GM18858 (cell line): ENCODE data around the gene MEGF8.

Source experiments
- ATAC-seq: cut with Tn5 transposase; IDR thresholded peaks from one replicate; pipeline ENCODE4 v1.9.1; 2021; ENCODE audit not compliant: unreplicated experiment

MEGF8 gene

GRCh38 chr19:42285988-42286348 is 39.5 kb upstream of the MEGF8 start:
- no peak for ATAC-seq

- ATAC-seq, result no peak
Observed at GRCh38 chr19:42286349-42287016, 39.0 kb upstream of the MEGF8 start.

GRCh38 chr19:42287017-42287826 is 38.2 kb upstream of the MEGF8 start:
- no peak for ATAC-seq

GRCh38 chr19:42287827-42288107 is 37.7 kb upstream of the MEGF8 start:
- no peak for ATAC-seq

GRCh38 chr19:42288387-42288786 is 37.0 kb upstream of the MEGF8 start:
- no peak for ATAC-seq

- ATAC-seq, result no peak
Observed at GRCh38 chr19:42288881-42289555, 36.4 kb upstream of the MEGF8 start.

- ATAC-seq, result no peak
Observed at GRCh38 chr19:42289556-42290041, 35.8 kb upstream of the MEGF8 start.

- ATAC-seq, result no peak
Observed at GRCh38 chr19:42290136-42290522, 35.3 kb upstream of the MEGF8 start.

GRCh38 chr19:42290523-42291434 is 34.7 kb upstream of the MEGF8 start:
- no peak for ATAC-seq

GRCh38 chr19:42291435-42291810 is 34.0 kb upstream of the MEGF8 start:
- ATAC-seq, result no peak

GRCh38 chr19:42292042-42292960 is 33.1 kb upstream of the MEGF8 start:
- ATAC-seq, result no peak

- ATAC-seq, result no peak
Observed at GRCh38 chr19:42292963-42293362, 32.5 kb upstream of the MEGF8 start.

GRCh38 chr19:42293540-42293939 is 31.9 kb upstream of the MEGF8 start:
- ATAC-seq, result no peak

- ATAC-seq, result no peak
Observed at GRCh38 chr19:42293948-42294347, 31.5 kb upstream of the MEGF8 start.

GRCh38 chr19:42294471-42295137 is 30.8 kb upstream of the MEGF8 start:
- ATAC-seq, result no peak

- ATAC-seq, result no peak
Observed at GRCh38 chr19:42295342-42295741, 30.1 kb upstream of the MEGF8 start.

GRCh38 chr19:42295831-42296525 is 29.5 kb upstream of the MEGF8 start:
- ATAC-seq, result no peak

- no peak for ATAC-seq
Observed at GRCh38 chr19:42297039-42297438, 28.4 kb upstream of the MEGF8 start.

GRCh38 chr19:42301646-42302203 is 23.7 kb upstream of the MEGF8 start, which contains the start of gene PRR19:
TSS of gene PRR19 (plus strand) at chr19:42302132. CDS start at chr19:42309585, 7,453 bp downstream.
- ATAC-seq, result no peak
